PC-3 (cell line): ENCODE results near the gene MPND.

Experiments used
- CTCF ChIP-seq: fragments of 300-600 bp; sonication (generic); conservative IDR thresholded peaks from 2 replicates; pipeline ENCODE4 v1.5.1; 2017; ENCODE audit warnings: antibody characterized with exemption, low read depth, mild to moderate bottlenecking, low read length
- EZH2 ChIP-seq: fragments of 300-600 bp; sonication (generic); IDR thresholded peaks from one replicate; pipeline ENCODE4 v1.6.1; 2017; ENCODE audit warnings: antibody characterized with exemption, mild to moderate bottlenecking, low read length; ENCODE audit not compliant: unreplicated experiment
- EZH2phosphoT487 ChIP-seq: fragments of 300-600 bp; sonication (generic); IDR thresholded peaks from 2 replicates; pipeline ENCODE4 v1.6.1; 2018; ENCODE audit warnings: mild to moderate bottlenecking, antibody characterized with exemption, low read length, borderline replicate concordance

- peak; percentile 74 for TF ChIP-seq CTCF
- no peak for TF ChIP-seq EZH2phosphoT487
- TF ChIP-seq EZH2 = no peak
These were observed 57.0 kb downstream of the MPND start, which contains the start of gene SH3GL1 for GRCh38 chr19:4400135-4400936.
